ENCODE measurements around the gene SIRT5. TPM values are rescaled to one million over a fixed set of nuclear protein-coding genes. Genes with fewer than 3 reads are reported as not detected.

The SIRT5 gene
- total RNA-seq, 1 donor from 2014 or later = 9.1 TPM

GRCh38 chr6:13600036-13600435 lies 25.6 kb downstream of the SIRT5 start:
- DNase-seq (ENCODE audit: extremely low spot score, unreplicated experiment) = no peak
- H3K4me1 Mint-ChIP-seq (ENCODE audit: unreplicated experiment) = no peaks in the 10 kb centered on the region
- no peak overlapping the region for H3K4me3 Mint-ChIP-seq (ENCODE audit: unreplicated experiment)
- peaks cover 47% of the 10 kb centered on the region for H3K36me3 Mint-ChIP-seq (ENCODE audit: unreplicated experiment)
- TF ChIP-seq, protein P1, sequence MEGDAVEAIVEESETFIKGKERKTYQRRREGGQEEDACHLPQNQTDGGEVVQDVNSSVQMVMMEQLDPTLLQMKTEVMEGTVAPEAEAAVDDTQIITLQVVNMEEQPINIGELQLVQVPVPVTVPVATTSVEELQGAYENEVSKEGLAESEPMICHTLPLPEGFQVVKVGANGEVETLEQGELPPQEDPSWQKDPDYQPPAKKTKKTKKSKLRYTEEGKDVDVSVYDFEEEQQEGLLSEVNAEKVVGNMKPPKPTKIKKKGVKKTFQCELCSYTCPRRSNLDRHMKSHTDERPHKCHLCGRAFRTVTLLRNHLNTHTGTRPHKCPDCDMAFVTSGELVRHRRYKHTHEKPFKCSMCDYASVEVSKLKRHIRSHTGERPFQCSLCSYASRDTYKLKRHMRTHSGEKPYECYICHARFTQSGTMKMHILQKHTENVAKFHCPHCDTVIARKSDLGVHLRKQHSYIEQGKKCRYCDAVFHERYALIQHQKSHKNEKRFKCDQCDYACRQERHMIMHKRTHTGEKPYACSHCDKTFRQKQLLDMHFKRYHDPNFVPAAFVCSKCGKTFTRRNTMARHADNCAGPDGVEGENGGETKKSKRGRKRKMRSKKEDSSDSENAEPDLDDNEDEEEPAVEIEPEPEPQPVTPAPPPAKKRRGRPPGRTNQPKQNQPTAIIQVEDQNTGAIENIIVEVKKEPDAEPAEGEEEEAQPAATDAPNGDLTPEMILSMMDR (IDR thresholded peaks at IDR 0.05) = no peak
- no peak overlapping the region for H3K27ac Mint-ChIP-seq (ENCODE audit: unreplicated experiment)
- no peaks in the 10 kb centered on the region for H3K27me3 Mint-ChIP-seq (ENCODE audit: unreplicated experiment)
- H3K9me3 Mint-ChIP-seq (ENCODE audit: unreplicated experiment) = no peaks in the 10 kb centered on the region

DNA sequence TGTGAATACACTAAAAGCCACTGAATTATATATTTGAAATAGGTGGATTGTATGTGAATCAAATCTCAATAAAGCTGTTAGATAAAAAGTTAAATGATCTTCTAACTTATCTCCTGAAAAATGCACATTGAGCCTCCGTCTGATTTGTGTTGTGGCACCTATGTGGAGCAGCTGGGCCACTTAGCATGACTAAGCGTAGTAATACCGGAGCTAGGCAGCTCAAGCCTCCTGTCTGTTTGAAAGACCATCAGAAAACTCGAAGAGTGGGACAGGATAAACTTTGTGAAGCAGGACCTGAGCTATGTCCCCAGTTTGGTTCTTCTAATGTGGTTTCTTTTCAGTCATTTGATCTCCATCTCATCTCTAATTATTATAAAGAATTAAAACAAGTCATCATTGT lies 29.7 kb downstream of the SIRT5 start:
- DNase-seq (ENCODE audit: extremely low spot score, unreplicated experiment) = no peak
- Mint-ChIP-seq H3K27ac (ENCODE audit: unreplicated experiment) (no peak overlapping the region), H3K4me1 (ENCODE audit: unreplicated experiment) (no peaks in the 10 kb centered on the region), H3K27me3 (ENCODE audit: unreplicated experiment) (no peaks in the 10 kb centered on the region), H3K9me3 (ENCODE audit: unreplicated experiment) (no peaks in the 10 kb centered on the region), H3K36me3 (ENCODE audit: unreplicated experiment) (peaks cover 47% of the 10 kb centered on the region), H3K4me3 (ENCODE audit: unreplicated experiment) (no peak overlapping the region)
- TF ChIP-seq, protein P1 (IDR thresholded peaks at IDR 0.05) = no peak

DNA sequence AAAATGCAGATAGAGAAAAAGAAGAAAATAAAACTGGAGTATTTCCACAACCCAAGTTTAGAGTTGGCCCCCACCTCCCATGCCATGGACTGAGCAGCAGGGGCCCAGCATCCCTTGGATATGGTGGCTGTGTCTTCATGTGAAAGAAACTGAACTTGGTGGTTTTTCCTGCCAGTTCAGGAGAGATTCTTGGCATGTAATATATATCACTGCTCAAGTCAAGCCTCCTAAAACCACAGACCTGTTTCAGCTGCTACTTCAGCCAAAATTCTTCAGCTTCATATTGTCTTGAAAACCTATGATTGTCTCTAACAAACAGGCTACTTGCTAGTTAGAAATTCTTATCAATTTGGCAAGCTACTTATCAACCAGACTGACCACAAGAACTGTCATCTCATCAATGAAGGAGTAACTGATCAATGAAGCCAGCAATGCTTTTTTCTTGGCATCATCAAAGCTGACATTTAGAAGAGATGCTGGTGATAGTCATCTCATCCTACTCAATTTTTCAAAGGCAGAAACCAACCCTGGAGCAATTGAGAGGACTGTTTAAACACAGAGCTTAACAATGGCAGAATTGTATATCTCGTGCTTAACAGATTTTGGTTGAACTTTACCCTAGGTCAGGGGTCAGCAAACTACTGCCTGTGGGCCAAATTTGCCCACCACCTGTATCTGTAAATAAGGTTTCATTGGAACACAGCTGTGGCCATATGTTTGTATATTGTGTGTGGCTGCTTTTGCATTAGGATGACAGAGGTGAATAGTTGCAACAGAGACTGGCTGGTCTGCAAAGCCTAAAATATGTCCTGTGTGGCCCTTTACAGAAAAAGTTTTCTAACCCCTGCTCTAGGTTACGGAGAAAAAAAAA lies 30.4 kb downstream of the SIRT5 start:
- TF ChIP-seq, protein P1 (IDR thresholded peaks at IDR 0.05) = no peak

GRCh38 chr6:13605634-13606033 lies 31.2 kb downstream of the SIRT5 start:
- Mint-ChIP-seq H3K4me1 (ENCODE audit: unreplicated experiment) (no peaks in the 10 kb centered on the region), H3K9me3 (ENCODE audit: unreplicated experiment) (no peaks in the 10 kb centered on the region), H3K27ac (ENCODE audit: unreplicated experiment) (no peak overlapping the region), H3K36me3 (ENCODE audit: unreplicated experiment) (peaks cover 39% of the 10 kb centered on the region), H3K4me3 (ENCODE audit: unreplicated experiment) (no peak overlapping the region), H3K27me3 (ENCODE audit: unreplicated experiment) (no peaks in the 10 kb centered on the region)
- no peak for DNase-seq (ENCODE audit: extremely low spot score, unreplicated experiment)
- TF ChIP-seq, protein P1 (IDR thresholded peaks at IDR 0.05) = no peak

More for the DNA sequence above, 30.4 kb downstream of the SIRT5 start:
- Mint-ChIP-seq H3K36me3 (ENCODE audit: unreplicated experiment) (peaks cover 41% of the 10 kb centered on the region), H3K27me3 (ENCODE audit: unreplicated experiment) (no peaks in the 10 kb centered on the region), H3K9me3 (ENCODE audit: unreplicated experiment) (no peaks in the 10 kb centered on the region), H3K27ac (ENCODE audit: unreplicated experiment) (no peak overlapping the region), H3K4me1 (ENCODE audit: unreplicated experiment) (no peaks in the 10 kb centered on the region), H3K4me3 (ENCODE audit: unreplicated experiment) (no peak overlapping the region)
- DNase-seq (ENCODE audit: extremely low spot score, unreplicated experiment) = no peak

DNA sequence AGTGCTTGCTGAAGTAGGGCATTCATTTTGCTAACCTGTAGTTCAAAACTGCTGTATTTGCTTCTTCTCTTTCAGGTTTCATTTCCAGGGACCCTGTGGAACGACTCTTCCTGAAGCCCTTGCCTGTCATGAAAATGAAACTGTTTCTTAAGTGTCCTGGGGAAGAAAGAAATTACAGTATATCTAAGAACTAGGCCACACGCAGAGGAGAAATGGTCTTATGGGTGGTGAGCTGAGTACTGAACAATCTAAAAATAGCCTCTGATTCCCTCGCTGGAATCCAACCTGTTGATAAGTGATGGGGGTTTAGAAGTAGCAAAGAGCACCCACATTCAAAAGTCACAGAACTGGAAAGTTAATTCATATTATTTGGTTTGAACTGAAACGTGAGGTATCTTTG lies 37.3 kb downstream of the SIRT5 start:
- Mint-ChIP-seq H3K27ac (ENCODE audit: unreplicated experiment) (no peak overlapping the region), H3K4me1 (ENCODE audit: unreplicated experiment) (peaks cover 23% of the 10 kb centered on the region), H3K27me3 (ENCODE audit: unreplicated experiment) (no peaks in the 10 kb centered on the region), H3K36me3 (ENCODE audit: unreplicated experiment) (peaks cover 8% of the 10 kb centered on the region), H3K9me3 (ENCODE audit: unreplicated experiment) (no peaks in the 10 kb centered on the region), H3K4me3 (ENCODE audit: unreplicated experiment) (no peak overlapping the region)
- TF ChIP-seq, protein P1 (IDR thresholded peaks at IDR 0.05) = no peak
- no peak for DNase-seq (ENCODE audit: extremely low spot score, unreplicated experiment)
